ENCODE data around the gene PUSL1.

The PUSL1 gene

DNA sequence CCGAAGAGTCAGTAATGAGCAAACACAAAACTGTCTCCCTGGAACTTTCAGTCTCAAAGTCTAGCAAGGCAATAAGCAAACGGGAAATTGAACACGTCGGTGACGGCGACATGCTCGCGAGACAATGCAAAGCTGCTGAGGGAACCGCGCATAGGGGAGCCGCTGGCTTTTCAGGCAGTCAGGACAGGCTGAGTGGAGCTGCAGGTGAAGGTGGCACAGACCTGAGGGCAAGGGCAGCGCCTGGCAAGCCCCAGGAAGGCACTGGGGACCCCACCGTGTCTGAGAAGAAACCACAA lies 11.2 kb downstream of the PUSL1 start:
- no peak overlapping the region for H3K4me3 ChIP-seq (ENCODE audit: low read depth, low read length)
- no peak for DNase-seq (ENCODE audit: low read depth)

- H3K4me3 ChIP-seq (ENCODE audit: low read depth, low read length), result no peak overlapping the region
- DNase-seq (ENCODE audit: low read depth), result no peak
Observed at GRCh38 chr1:1320666-1321448, 12.5 kb downstream of the PUSL1 start.

GRCh38 chr1:1321477-1321876 lies 13.1 kb downstream of the PUSL1 start:
- H3K4me3 ChIP-seq (ENCODE audit: low read depth, low read length), result no peak overlapping the region
- DNase-seq (ENCODE audit: low read depth), result no peak

GRCh38 chr1:1322418-1322817 lies 14.0 kb downstream of the PUSL1 start:
- H3K4me3 ChIP-seq (ENCODE audit: low read depth, low read length), result no peak overlapping the region
- DNase-seq (ENCODE audit: low read depth), result no peak

DNA sequence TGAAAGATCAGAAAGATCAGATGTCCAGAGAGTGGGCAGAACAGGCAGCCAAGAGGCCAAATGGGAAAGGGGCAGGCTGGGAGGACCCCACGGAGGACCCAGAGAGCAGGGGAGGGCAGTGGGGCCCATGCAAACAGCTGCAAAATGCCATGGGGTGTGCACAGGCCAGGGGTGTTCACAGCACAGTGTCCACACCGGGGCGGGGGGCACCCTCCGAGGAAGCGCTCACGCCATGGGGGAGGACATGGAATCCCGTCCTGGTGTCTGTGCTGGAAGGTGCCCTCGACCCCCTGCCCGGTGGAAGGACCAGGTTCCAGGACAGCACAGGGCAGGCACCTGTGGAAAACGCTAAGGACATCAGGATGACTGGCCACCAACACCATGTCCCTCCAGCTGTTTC lies 14.6 kb downstream of the PUSL1 start:
- no peak overlapping the region for H3K4me3 ChIP-seq (ENCODE audit: low read depth, low read length)
- no peak for DNase-seq (ENCODE audit: low read depth)

GRCh38 chr1:1324084-1324523 lies 15.7 kb downstream of the PUSL1 start:
- DNase-seq (ENCODE audit: low read depth), result no peak
- peak overlapping the region; percentile 94 for H3K4me3 ChIP-seq (ENCODE audit: low read depth, low read length)

- peak; percentile 46 for DNase-seq (ENCODE audit: low read depth)
- H3K4me3 ChIP-seq (ENCODE audit: low read depth, low read length), result peak within 1 kb of the TSS; percentile 94
Observed at GRCh38 chr1:1324524-1325287, 16.3 kb downstream of the PUSL1 start, which contains the start of the genes CPTP and INTS11. TSS of gene CPTP (plus strand) at chr1:1324802. CDS start at chr1:1326911, 2,109 bp downstream. TSS of gene INTS11 (minus strand) at chr1:1324660. CDS start at chr1:1324608, 52 bp downstream.

DNA sequence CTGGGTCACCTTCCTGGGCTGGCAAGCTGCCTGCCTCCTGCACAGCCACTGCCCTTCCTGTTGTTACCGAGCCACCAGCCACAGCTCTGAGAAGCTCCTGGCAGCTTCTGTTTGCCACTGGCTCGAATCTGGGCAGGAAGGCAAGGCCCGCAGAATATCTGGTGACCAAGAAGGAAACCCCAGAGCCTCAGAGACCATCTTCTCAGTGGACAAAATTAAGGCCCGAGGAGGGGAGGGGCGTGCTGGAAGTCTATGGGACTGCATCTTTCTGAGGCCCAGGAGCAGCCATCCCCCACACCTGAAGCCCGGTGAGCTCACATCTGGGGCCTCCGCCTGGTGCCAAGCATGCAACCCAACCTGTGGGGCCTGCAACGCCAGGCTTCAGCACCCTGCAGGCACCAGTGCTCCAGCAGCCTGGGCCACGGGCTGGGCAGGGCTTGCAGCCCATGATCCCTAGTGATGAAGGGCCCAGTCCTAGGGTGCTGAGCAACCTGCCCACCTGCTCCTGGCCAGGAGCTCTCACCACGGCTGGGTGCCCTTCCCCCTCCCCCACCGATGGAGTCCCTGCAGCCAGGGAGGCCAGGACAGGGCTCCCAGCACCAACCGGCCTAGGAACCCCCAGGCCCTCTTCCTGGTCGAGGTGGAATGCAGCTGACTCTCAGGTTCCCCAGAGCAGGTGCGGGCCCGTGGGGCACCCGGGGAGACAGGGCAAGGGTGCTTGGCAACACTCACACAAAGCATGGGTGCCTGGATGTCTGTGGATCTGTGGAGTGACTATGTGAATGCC lies 17.1 kb downstream of the PUSL1 start:
- DNase-seq (ENCODE audit: low read depth), result no peak
- peak overlapping the region; percentile 94 for H3K4me3 ChIP-seq (ENCODE audit: low read depth, low read length)

DNA sequence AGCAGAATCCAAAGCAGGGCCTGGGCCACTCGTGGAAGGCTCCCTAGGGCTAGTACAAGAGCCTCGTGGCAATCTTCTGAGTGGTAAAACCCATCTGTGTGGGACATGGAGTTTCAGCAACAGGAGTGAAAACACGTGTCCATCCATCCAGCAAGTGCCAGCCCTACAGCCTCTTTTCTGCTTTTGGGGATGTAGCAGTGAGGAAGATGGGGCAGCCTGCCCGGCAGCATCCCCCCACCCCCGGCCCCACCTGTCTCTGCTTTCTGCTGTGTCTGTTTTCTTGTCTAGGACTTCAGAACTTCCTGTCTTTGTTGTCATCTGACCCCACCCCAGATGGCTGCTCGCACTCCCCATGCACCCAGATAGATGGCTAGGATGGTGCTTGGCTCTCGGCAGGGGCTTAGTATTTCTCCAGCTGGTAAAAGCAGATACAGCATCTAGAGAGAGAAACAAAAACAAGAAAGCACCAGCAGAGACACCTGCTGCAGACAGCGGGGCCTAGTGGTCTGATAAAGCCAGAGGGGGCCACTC lies 17.7 kb downstream of the PUSL1 start:
- no peak for DNase-seq (ENCODE audit: low read depth)
- no peak overlapping the region for H3K4me3 ChIP-seq (ENCODE audit: low read depth, low read length)

- DNase-seq (ENCODE audit: low read depth), result no peak
- H3K4me3 ChIP-seq (ENCODE audit: low read depth, low read length), result no peak overlapping the region
Observed at GRCh38 chr1:1327291-1327690, 18.9 kb downstream of the PUSL1 start.

DNA sequence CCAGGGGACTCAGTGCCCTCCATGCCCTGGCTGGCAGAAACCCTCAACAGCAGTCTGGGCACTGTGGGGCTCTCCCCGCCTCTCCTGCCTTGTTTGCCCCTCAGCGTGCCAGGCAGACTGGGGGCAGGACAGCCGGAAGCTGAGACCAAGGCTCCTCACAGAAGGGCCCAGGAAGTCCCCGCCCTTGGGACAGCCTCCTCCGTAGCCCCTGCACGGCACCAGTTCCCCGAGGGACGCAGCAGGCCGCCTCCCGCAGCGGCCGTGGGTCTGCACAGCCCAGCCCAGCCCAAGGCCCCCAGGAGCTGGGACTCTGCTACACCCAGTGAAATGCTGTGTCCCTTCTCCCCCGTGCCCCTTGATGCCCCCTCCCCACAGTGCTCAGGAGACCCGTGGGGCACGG lies 19.9 kb downstream of the PUSL1 start:
- DNase-seq (ENCODE audit: low read depth), result no peak
- H3K4me3 ChIP-seq (ENCODE audit: low read depth, low read length), result no peak overlapping the region

- no peak for DNase-seq (ENCODE audit: low read depth)
- no peak overlapping the region for H3K4me3 ChIP-seq (ENCODE audit: low read depth, low read length)
Observed at GRCh38 chr1:1329304-1330210, 21.2 kb downstream of the PUSL1 start.

GRCh38 chr1:1330366-1331067 lies 22.1 kb downstream of the PUSL1 start:
- no peak for DNase-seq (ENCODE audit: low read depth)
- no peak overlapping the region for H3K4me3 ChIP-seq (ENCODE audit: low read depth, low read length)

GRCh38 chr1:1331068-1331965 lies 22.9 kb downstream of the PUSL1 start, which contains the start of gene TAS1R3:
TSS of gene TAS1R3 (plus strand) at chr1:1331280. CDS start at chr1:1331346, 66 bp downstream.
- H3K4me3 ChIP-seq (ENCODE audit: low read depth, low read length), result no peak within 1 kb of the TSS
- DNase-seq (ENCODE audit: low read depth), result no peak

GRCh38 chr1:1332031-1332755 lies 23.8 kb downstream of the PUSL1 start:
- DNase-seq (ENCODE audit: low read depth), result no peak
- no peak overlapping the region for H3K4me3 ChIP-seq (ENCODE audit: low read depth, low read length)

DNA sequence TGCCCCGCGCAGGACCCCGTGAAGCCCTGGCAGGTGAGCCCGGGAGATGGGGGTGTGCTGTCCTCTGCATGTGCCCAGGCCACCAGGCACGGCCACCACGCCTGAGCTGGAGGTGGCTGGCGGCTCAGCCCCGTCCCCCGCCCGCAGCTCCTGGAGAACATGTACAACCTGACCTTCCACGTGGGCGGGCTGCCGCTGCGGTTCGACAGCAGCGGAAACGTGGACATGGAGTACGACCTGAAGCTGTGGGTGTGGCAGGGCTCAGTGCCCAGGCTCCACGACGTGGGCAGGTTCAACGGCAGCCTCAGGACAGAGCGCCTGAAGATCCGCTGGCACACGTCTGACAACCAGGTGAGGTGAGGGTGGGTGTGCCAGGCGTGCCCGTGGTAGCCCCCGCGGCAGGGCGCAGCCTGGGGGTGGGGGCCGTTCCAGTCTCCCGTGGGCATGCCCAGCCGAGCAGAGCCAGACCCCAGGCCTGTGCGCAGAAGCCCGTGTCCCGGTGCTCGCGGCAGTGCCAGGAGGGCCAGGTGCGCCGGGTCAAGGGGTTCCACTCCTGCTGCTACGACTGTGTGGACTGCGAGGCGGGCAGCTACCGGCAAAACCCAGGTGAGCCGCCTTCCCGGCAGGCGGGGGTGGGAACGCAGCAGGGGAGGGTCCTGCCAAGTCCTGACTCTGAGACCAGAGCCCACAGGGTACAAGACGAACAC lies 24.5 kb downstream of the PUSL1 start:
- no peak for DNase-seq (ENCODE audit: low read depth)
- H3K4me3 ChIP-seq (ENCODE audit: low read depth, low read length), result no peak overlapping the region

Data from skeletal muscle cell (primary cell).